Ectodermal cell (in vitro differentiated cells): ENCODE measurements around the gene VAV2.

Experiments used
- H3K27ac ChIP-seq: 2 replicates; pipeline ENCODE4 v1.7.0; 2013; ENCODE audit warnings: mild to moderate bottlenecking, low read depth, low read length; ENCODE audit not compliant: insufficient read depth, poor library complexity, severe bottlenecking
- H3K27me3 ChIP-seq: 2 replicates; pipeline ENCODE4 v1.7.0; 2013; ENCODE audit warnings: mild to moderate bottlenecking, low read length; ENCODE audit not compliant: insufficient read depth, control insufficient read depth, poor library complexity, severe bottlenecking
- H3K36me3 ChIP-seq: one replicate; pipeline ENCODE4 v1.7.0; 2013; ENCODE audit warnings: low read length; ENCODE audit not compliant: control insufficient read depth, insufficient read depth
- H3K4me1 ChIP-seq: one replicate; pipeline ENCODE4 v1.7.0; 2013; ENCODE audit warnings: low read length; ENCODE audit not compliant: control insufficient read depth, insufficient read depth
- H3K4me3 ChIP-seq: 2 replicates; pipeline ENCODE4 v1.7.0; 2013; ENCODE audit warnings: low read depth, low read length, control low read depth; ENCODE audit not compliant: insufficient read depth
- H3K9me3 ChIP-seq: 2 replicates; pipeline ENCODE4 v1.7.0; 2013; ENCODE audit warnings: mild to moderate bottlenecking, low read length, moderate library complexity; ENCODE audit not compliant: control insufficient read depth
- WGBS, 2 experiments: methylation state at CpG; one replicate each; pipeline ENCODE4 v1.1.7; 2013; ENCODE audit warnings: missing lambda C conversion rate in 2 of 2; 5-methylcytosine and 5-hydroxymethylcytosine counted together

The VAV2 gene

GRCh38 chr9:133834080-133834976 lies 157.8 kb downstream of the VAV2 start:
- WGBS, 2 experiments: 89 to 91% methylated on average over 28 to 29 of the region's 29 CpGs
- H3K27ac ChIP-seq: no peak overlapping the region
- H3K36me3 ChIP-seq: no peaks in the 10 kb centered on the region
- H3K4me3 ChIP-seq: no peak overlapping the region
- no peaks in the 10 kb centered on the region for H3K27me3 ChIP-seq
- no peaks in the 10 kb centered on the region for H3K9me3 ChIP-seq
- H3K4me1 ChIP-seq: peaks cover 29% of the 10 kb centered on the region

GRCh38 chr9:133833388-133834025 lies 158.6 kb downstream of the VAV2 start:
- WGBS, 2 experiments: 95% methylated on average over 22 of the region's 22 CpGs
- H3K27me3 ChIP-seq: no peaks in the 10 kb centered on the region
- no peak overlapping the region for H3K4me3 ChIP-seq
- H3K4me1 ChIP-seq: peaks cover 28% of the 10 kb centered on the region
- no peaks in the 10 kb centered on the region for H3K9me3 ChIP-seq
- H3K36me3 ChIP-seq: no peaks in the 10 kb centered on the region
- H3K27ac ChIP-seq: no peak overlapping the region

GRCh38 chr9:133832877-133833276 lies 159.2 kb downstream of the VAV2 start:
- WGBS, 2 experiments: 94 to 95% methylated on average over 8 of the region's 8 CpGs
- Histone ChIP-seq H3K9me3 (no peaks in the 10 kb centered on the region), H3K27ac (no peak overlapping the region), H3K4me3 (no peak overlapping the region), H3K27me3 (no peaks in the 10 kb centered on the region), H3K36me3 (no peaks in the 10 kb centered on the region), H3K4me1 (peaks cover 25% of the 10 kb centered on the region)

GRCh38 chr9:133830711-133831110 lies 161.4 kb downstream of the VAV2 start:
- Histone ChIP-seq H3K27ac (no peak overlapping the region), H3K4me3 (no peak overlapping the region), H3K36me3 (no peaks in the 10 kb centered on the region), H3K4me1 (peaks cover 29% of the 10 kb centered on the region), H3K27me3 (no peaks in the 10 kb centered on the region), H3K9me3 (no peaks in the 10 kb centered on the region)
- 92 to 99% methylated on average over 3 of the region's 3 CpGs for WGBS, 2 experiments

GRCh38 chr9:133830310-133830709 lies 161.8 kb downstream of the VAV2 start:
- no peak overlapping the region for H3K4me3 ChIP-seq
- H3K27me3 ChIP-seq: no peaks in the 10 kb centered on the region
- 92 to 94% methylated on average over 6 of the region's 6 CpGs for WGBS, 2 experiments
- no peaks in the 10 kb centered on the region for H3K9me3 ChIP-seq
- H3K27ac ChIP-seq: no peak overlapping the region
- H3K4me1 ChIP-seq: peaks cover 28% of the 10 kb centered on the region
- no peaks in the 10 kb centered on the region for H3K36me3 ChIP-seq

- H3K4me1 ChIP-seq: peaks cover 29% of the 10 kb centered on the region
- H3K27ac ChIP-seq: no peak overlapping the region
- no peak overlapping the region for H3K4me3 ChIP-seq
- WGBS, 2 experiments: 92% methylated on average over 20 of the region's 25 CpGs
- H3K36me3 ChIP-seq: no peaks in the 10 kb centered on the region
- no peaks in the 10 kb centered on the region for H3K9me3 ChIP-seq
- no peaks in the 10 kb centered on the region for H3K27me3 ChIP-seq
Measured at GRCh38 chr9:133828338-133828997, 163.7 kb downstream of the VAV2 start.

GRCh38 chr9:133826289-133827085 lies 165.6 kb downstream of the VAV2 start:
- Histone ChIP-seq H3K27me3 (no peaks in the 10 kb centered on the region), H3K4me1 (peaks cover 42% of the 10 kb centered on the region), H3K27ac (no peak overlapping the region), H3K9me3 (no peaks in the 10 kb centered on the region), H3K36me3 (no peaks in the 10 kb centered on the region), H3K4me3 (no peak overlapping the region)
- WGBS, 2 experiments: 87 to 89% methylated on average over 22 of the region's 22 CpGs

- peaks cover 42% of the 10 kb centered on the region for H3K4me1 ChIP-seq
- H3K4me3 ChIP-seq: no peak overlapping the region
- WGBS, 2 experiments: 78 to 82% methylated on average over 17 of the region's 17 CpGs
Measured at GRCh38 chr9:133825555-133826218, 166.4 kb downstream of the VAV2 start.

GRCh38 chr9:133824802-133825186 lies 167.3 kb downstream of the VAV2 start:
- peaks cover 42% of the 10 kb centered on the region for H3K4me1 ChIP-seq
- no peaks in the 10 kb centered on the region for H3K27me3 ChIP-seq
- 60 to 63% methylated on average over 15 of the region's 15 CpGs for WGBS, 2 experiments
- peak overlapping the region; percentile 8 for H3K27ac ChIP-seq
- H3K36me3 ChIP-seq: no peaks in the 10 kb centered on the region
- no peaks in the 10 kb centered on the region for H3K9me3 ChIP-seq
- H3K4me3 ChIP-seq: no peak overlapping the region

More at GRCh38 chr9:133825555-133826218, 166.4 kb downstream of the VAV2 start:
- Histone ChIP-seq H3K27ac (no peak overlapping the region), H3K27me3 (no peaks in the 10 kb centered on the region), H3K9me3 (no peaks in the 10 kb centered on the region), H3K36me3 (no peaks in the 10 kb centered on the region)
